Myocyte (in vitro differentiated cells): ENCODE measurements around the gene ADIPOR1. TPM values are rescaled to one million over a fixed set of nuclear protein-coding genes. Genes with fewer than 3 reads are reported as not detected.
"Not testable (repeated sequence)": the region's sequence is repeated elsewhere in the genome, so short reads cannot be mapped to it uniquely, and the experiment has no call there.

ENCODE experiments used
- DNase-seq: peaks from one replicate; pipeline ENCODE4 v3.0.0-alpha.2; 2012; ENCODE audit warnings: low read depth
- polyA plus RNA-seq: library from polyadenylated mRNA; unstranded; fragments of >200 nt; gene quantifications from one replicate; pipeline ENCODE4 v1.2.1, GENCODE V29; 2012; ENCODE audit warnings: missing spikeins
- total RNA-seq: library from RNA; depleted of rRNA; stranded (reverse); fragments of >200 nt; gene quantifications from 2 replicates; pipeline ENCODE4 v1.2.3, GENCODE V29; 2014

ADIPOR1 gene
- total RNA-seq, result 166 and 230 TPM in 2 replicates
- 125 TPM for polyA plus RNA-seq

DNA sequence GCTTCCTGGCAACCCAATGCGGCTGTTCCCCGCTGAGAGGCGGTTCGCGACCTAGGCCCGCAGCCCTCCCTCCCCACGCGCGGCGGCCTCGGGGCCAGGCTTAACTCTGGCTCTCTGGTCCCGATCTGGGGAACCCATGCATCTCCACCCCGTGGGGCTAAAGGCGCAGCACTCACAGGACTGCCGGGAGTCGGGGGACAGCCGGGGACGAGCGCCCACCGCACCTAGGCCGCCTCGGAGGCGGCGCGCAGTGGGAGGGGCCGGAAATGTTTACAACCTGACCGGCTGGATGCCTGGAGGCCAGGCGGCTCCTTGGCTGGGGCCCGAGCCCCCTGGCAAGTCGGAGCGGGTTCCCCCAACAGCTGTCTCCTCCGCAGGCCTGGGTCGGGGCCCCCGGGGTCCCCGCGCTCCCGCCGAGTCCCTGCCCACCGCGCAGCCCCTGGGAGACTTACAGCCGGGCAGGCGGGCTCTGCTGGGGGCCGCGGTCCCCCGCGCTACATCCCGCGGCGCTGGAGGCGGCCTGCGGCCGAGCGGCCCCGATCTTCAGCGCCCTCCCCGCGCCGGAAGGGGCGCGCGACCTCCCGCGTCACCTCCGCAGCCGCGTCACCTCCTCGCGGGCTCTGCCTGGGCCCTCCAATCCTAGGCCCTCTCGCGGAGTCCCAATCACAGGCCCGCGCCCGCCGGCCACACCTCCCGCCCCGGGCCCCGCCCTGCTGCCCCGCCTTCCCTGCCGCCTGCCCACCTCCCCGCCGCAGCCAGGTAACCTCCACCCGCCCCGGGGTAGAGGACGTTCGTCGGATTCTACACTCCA lies at the start of gene ADIPOR1:
ADIPOR1 (minus strand) TSS at position 580 of the 811 bp plus-strand sequence. CDS start 7,242 bp downstream, outside the sequence.
- peak; percentile 88 for DNase-seq

DNA sequence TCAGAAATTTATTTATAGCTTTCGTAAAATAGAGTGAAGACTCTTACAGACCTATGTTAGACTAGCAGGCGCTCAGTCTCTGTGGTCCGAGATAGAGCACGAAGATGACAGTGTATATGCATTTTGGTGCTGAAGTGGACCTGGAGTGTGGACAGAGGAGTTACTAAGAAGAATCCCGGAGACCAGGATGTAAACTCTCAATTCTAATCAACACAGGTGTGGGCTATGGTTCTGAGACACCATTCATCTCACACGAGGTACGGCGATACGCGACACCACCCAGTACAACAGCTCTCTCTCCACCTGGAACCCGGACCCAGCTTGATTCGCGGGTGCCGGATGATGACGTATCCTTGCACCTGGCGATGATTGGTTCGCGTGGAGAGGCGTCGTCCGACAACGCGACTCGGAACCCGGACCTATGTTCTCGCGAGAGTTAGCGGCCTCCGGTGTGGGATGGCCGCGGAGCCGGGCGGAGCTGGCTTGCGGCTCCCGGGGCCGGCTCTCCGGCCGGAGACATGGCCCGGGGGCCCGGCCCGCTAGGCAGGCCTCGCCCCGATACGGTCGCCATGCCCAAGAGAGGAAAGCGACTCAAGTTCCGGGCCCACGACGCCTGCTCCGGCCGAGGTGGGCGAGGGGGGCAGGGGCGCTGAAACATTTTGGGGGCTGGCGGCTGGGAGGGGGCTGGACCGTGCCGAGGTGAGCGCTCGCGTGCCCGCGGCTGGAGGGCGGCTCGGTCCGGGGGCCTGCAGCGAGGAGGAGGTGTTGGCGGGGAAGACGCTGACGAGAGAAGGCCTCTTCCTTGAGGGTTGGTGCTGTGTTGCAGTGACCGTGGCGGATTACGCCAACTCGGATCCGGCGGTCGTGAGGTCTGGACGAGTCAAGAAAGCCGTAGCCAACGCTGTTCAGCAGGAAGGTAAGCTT lies 49.1 kb upstream of the ADIPOR1 start, which contains the start of gene TMEM183A:
TMEM183A (plus strand) TSS at position 427 of the 924 bp plus-strand sequence; CDS start at position 519, 92 bp downstream.
- DNase-seq, result peak; percentile 98

DNA sequence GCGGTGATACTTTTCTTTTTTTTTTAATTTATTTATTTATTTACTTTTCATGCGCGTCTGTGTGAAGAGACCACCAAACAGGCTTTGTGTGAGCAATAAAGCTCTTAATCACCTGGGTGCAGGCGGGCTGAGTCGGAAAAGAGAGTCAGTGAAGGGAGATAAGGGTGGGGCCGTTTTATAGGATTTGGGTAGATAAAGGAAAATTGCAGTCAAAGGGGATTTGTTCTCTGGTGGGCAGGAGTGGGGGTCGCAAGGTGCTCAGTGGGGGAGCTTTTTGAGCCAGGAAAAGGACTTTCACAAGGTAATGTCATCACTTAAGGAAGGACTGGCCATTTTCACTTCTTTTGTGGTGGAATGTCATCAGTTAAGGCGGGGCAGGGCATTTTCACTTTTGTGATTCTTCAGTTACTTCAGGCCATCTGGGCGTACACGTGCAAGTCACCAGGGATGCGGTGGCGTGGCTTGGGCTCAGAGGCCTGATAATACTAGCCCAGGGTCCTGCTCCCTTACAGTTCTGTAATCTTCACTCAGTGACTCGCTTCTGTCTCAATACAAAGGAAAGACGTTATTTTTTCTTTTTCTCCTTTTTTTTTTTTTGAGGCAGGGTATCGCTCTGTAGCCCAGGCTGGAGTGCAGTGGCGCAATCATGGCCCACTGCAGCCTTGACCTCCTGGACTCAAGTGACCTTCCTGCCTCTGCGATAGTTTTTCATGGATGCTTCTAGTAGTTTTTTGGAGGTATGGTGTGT lies 47.5 kb upstream of the ADIPOR1 start:
- DNase-seq, result not testable (repeated sequence)

- DNase-seq, result no peak
Observed at GRCh38 chr1:203002951-203003350, 44.8 kb upstream of the ADIPOR1 start.

- DNase-seq, result no peak
Observed at GRCh38 chr1:203001986-203002385, 43.9 kb upstream of the ADIPOR1 start.

DNA sequence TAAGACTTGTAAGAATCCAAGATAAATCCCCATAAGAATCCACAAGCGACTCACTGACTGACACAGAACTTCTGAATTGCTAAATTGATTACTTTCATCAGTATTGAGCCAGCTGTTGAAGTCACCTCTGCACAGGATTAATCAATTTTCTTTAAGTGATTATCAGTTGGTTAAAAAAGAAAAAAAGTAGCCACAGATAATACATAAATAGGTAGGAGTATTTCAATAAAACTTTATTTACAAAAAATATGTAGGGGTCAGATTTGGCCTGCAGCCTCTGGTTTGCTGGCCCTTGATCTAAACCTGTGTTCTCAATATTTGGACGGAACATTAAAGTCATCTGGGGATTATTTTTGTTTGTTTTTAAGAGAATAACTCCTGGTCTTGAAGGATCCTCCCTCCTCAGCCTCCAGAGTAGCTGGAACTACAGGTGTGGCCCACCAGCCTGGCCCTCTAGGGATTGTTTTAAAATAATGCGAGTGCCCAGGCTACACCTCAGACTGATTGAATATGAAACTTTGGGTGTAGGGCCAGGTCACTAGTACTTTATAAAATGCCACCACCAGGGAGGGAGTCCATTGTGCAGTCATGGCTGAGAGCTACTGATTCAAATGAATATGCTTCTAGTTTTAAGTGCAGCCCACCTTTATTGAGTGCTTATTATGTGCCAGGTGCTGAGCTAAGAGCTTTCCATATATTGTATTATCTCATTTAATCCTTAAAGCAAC lies 42.3 kb upstream of the ADIPOR1 start:
- DNase-seq, result no peak

DNA sequence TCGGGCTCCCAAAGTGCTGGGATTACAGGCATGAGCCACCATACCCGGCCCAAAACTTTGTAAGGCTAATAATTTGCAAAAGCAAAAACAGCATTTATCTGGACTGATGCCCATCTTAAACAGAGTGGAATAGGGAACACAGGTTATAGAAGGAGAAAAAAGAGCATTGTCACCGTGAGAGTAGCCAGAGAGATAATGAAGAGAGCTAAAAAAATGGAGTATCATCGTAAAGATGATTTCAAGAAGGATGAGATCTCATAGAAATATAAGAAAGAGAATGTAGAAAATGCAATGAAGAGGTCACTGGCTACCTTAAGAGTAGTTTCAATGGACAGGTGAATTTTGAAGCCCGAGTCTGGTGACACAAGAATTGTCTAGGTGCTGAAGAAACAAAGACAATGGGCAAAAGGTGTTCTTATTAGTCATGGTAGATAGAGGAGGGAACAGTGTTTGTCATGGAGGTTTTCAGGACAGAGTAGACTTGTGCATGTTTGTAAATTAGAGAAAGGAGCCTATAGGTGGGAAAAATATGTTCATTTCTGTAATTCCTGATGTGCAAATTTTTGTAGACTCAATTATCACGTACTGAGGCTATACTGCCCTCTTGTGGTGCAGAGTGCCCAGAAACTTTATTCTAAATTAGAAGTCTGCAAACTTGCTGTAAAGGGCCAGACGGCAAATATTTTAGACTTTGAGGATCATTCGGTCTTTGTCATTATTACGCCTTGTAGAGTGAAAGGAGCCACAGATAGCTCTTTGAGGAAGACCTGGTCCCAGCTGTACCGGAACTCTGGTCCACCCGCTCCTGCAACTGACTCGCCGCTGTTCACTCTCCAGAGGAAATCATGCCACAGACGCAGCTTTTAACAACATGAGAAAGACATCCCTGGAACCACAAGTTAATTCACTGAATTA lies 41.0 kb upstream of the ADIPOR1 start:
- peak; percentile 71 for DNase-seq

GRCh38 chr1:202994756-202995155 lies 36.6 kb upstream of the ADIPOR1 start:
- DNase-seq, result no peak

GRCh38 chr1:202991112-202991511 lies 33.0 kb upstream of the ADIPOR1 start:
- DNase-seq, result no peak

- no peak for DNase-seq
Observed at GRCh38 chr1:202989879-202990278, 31.8 kb upstream of the ADIPOR1 start.

DNA sequence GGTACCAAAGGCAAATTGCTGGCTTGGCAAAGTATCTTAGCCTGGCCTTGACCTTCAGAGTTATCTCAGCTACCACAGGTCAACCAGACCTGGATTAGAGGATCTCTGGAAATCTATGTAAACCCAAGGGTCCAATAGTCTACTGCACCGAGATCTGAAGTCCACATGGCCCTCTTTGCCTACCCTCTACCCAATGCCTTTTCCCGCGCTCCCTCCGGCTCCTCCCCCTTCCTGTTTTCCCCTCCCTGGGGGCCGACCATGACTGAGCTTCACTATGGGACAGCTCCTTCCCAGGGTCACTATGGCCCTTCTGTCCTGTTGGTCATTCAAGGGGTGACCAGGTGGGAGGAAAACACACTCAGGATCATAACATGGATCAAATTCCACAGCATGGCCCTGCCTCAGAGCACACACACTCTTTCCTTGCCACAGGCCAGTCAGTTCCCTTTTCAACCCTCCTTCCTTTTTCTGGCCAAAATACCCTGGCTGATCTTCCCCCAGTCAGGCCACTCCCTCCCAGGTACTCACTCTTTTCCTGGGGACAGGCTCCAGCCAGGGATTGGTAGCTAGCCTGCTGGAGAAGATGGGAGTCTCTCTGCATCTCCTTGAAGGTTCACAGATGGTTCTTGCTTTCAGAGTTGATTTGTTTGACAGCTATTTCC lies 29.9 kb upstream of the ADIPOR1 start:
- no peak for DNase-seq

DNA sequence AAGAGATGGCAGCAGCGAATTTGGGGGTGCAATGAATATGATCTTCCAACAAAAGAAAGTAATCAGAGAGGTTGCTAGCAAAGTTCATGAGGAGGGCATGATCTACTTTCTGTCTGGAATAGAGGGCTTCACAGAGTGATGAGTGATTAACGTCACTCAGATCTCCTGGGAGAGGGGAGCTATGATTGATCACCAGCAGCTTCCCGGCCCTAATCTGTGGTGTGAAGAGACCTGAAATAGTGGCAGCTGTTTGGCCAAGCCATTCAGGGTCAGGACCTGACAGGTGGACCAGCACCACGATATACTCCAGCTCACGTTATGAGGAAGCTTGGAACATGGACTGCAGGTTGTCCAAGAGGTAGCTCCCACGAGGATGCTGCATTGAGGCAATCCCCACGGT lies 29.1 kb upstream of the ADIPOR1 start:
- peak; percentile 21 for DNase-seq

GRCh38 chr1:202986120-202986519 lies 28.0 kb upstream of the ADIPOR1 start:
- DNase-seq, result not testable (repeated sequence)

GRCh38 chr1:202982715-202983430 lies 24.8 kb upstream of the ADIPOR1 start:
- DNase-seq, result peak; percentile 41

DNA sequence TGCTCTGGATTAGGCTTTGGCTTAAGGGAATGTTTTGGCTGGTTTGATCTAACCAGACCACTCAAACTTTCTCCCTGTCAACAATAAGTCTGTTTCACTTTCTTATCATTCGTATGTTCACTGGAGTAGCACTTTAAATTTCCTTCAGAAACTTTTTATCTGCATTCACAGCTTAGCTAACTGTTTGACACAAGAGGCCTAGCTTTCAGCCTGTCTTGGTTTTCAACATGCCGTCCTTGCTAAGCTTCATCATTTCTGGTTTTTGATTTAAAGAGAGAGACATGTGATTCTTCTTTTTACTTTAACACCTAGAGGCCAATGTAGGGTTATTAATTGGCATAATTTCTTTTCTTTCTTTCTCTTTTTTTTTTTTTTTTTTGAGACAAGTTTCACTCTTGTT lies 23.8 kb upstream of the ADIPOR1 start:
- no peak for DNase-seq

DNA sequence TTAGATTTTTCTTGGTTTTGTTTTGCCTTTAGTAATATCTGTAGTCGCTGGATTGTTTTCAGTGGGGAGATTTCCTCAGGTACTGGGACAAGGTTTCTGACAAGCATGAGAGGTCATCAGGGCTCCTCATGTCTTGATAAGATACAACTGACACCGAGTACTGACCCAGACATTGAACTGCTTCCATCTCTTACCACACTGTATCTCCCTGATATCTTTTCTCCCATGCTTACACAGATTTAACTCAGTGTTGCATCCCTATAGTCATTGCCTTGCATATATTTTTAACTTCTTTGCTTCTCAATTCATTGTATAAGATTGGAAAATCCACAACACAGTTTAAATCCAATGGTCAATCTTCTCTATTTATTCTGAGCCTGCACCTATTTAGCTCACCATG lies 21.3 kb upstream of the ADIPOR1 start:
- DNase-seq, result no peak

DNA sequence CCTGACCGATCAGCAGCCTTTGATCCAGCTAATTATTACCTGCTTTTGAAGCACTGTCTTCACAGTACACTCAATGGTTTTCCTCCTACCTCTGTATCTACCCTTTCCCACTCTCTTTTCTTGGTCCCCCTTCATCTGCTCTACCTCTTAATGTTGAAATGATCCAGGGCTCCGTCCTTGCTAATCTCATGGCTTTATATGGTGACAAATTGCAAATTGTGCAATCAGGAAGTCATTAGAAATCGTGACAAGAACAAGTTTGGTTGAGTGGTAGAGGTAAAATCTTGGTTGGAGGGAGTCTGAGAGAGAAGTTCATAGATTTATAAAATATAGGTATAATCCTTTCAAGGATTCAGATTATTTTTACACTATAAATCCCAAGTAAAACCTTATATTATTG lies 18.5 kb upstream of the ADIPOR1 start:
- DNase-seq, result no peak

- DNase-seq, result no peak
Observed at GRCh38 chr1:202974856-202975255, 16.7 kb upstream of the ADIPOR1 start.
